ENCODE results near the gene PSMD3.
"Not testable (repeated sequence)": the region's sequence is repeated elsewhere in the genome, so short reads cannot be mapped to it uniquely, and the experiment has no call there.

Gene PSMD3

DNA sequence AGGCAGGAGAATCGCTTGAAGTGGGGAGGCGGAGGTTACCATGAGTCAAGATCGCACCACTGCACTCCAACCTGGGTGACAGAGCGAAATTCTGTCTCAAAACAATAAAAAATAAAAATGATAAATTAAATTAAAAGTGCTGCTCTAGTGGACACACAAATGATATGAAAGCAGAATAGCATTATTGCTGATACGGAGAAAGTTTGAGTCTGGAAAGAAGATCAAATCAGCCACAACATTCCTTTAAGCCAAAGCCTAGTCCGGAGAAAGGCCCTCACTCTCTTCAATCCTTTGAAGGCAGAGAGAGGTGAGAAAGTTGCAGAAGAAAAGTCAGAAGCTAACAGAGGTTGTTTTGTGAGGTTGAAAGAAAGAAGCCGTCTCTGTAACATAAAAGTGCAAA, 19.6 kb downstream of the PSMD3 start:
- no peak for DNase-seq

DNA sequence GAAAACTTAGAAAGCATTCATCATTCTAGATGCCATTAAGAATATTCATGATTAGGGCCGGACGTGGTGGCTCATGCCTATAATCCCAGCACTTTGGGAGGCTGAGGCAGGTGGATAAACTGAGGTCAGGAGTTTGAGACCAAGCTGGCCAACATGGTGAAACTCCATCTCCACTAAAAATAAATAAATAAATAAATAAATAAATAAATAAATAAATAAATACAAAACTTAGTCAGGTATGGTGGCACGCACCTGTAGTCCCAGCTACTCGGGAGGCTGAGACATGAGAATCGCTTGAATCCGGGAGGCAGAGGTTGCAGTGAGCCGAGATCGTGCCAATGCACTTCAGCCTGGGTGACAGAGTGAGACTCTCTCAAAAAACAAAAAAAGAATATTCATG, 20.7 kb downstream of the PSMD3 start:
- DNase-seq, result not testable (repeated sequence)

DNA sequence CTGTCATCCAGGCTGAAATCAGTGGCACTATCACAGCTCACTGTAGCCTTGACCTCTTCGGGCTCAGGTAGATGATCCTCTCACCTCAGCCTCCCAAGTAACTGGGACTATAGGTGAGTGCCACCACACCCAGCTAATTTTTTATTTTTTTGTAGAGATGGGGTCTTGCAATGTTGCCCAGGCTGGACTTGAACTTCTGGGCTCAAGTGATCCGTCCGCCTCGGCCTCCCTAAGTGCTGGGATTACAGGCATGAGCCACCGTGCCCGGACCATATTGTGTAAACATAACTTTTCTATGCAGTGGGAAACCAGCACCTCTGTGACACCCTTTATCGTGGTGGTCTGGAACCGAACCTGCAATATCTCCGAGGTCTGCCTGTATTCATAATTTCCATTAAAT, 23.5 kb downstream of the PSMD3 start:
- DNase-seq, result no peak

DNA sequence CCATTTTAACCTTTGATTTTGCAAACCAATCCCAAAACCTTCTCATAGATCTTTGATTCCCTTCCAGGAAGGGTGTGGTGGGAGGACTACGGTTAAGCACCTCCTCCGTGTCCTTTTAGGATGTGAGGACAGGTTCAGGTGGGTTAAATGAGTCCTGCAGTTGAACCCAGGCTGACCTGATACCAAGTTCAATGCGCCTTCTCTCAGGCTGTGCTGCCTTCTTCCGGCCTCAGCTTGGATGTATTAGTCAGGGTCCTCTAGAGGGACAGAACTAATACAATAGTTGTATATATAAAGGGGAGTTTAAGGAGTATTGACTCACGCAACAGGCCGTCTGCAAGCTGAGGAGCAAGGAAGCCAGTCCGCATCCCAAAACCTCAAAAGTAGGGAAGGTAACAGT, 24.1 kb downstream of the PSMD3 start:
- no peak for DNase-seq

DNA sequence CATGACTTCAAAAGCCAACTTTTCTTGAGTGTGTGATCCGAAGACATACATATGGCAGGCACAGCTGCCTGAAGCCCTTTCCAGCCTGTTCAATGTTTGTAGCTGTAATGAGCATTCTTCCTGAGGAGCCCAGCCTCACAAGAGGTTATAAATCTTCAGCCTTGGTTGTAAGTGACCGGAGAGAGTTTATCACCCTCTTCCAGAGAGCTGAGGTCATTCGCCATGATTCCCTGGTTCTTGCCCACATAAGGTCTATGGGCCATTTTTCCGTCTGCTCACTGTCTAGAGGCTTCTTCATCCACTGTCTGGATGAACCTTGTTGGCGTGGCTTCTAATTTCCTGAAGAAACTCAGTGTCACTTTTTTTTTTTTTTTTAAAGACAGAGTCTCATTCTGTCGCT, 24.9 kb downstream of the PSMD3 start:
- DNase-seq, result no peak

DNA sequence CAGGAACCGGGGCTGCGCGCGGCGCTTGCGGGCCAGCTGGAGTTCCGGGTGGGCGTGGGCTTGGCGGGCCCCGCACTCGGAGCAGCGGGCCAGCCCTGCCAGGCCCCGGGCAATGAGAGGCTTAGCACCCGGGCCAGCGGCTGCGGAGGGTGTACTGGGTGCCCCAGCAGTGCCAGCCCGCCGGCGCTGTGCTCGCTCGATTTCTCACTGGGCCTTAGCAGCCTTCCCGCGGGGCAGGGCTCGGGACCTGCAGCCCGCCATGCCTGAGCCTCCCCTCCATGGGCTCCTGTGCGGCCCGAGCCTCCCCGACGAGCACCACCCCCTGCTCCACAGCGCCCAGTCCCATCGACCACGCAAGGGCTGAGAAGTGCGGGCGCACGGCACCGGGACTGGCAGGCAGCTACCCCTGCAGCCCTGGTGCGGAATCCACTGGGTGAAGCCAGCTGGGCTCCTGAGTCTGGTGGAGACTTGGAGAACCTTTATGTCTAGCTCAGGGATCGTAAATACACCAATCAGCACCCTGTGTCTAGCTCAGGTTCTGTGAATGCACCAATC, 30.4 kb downstream of the PSMD3 start:
- DNase-seq, result not testable (repeated sequence)

DNA sequence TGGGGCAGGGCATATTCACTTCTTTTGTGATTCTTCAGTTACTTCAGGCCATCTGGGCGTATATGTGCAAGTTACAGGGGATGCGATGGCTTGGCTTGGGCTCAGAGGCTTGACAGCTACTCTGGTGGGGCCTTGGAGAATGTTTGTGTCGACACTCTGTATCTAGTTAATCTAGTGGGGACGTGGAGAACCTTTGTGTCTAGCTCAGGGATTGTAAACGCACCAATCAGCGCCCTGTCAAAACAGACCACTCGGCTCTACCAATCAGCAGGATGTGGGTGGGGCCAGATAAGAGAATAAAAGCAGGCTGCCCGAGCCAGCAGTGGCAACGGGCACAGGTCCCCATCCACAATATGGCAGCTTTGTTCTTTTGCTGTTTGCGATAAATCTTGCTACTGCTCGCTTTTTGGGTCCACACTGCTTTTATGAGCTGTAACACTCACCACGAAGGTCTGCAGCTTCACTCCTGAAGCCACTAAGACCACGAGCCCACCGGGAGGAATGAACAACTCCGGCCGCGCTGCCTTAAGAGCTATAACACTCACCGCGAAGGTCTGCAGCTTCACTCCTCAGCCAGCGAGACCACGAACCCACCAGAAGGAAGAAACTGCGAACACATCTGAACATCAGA, 31.5 kb downstream of the PSMD3 start:
- not testable (repeated sequence) for DNase-seq

DNA sequence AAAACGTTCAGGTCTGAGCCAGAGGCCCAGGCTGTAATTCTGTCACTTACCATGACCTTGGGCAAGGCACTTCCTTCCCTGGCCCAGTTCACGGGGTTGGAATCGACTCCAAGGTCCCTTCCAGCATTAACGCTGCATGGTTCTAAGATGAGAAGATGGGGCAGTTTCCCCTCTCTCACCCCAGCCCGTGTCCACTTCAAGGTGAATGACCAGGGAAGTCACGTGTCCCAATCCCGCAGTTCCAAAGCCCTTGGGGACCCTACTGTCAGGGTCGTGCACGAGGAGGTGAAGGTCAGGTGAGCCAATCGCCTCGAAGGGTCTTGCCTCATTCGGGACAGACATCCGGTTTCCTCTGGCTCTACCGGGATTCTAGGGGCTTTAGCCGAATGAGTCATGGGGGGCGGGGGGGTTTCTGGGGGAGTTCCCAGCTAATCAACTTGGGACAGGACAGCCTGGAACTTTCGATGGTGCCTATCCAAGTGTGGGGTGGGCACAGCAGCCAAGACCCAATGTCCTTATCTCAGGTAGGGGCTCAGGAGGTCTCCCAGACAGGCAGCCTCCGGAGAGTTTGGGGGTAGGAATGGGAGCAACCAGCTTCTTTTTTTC, 33.9 kb downstream of the PSMD3 start:
- no peak for DNase-seq

DNA sequence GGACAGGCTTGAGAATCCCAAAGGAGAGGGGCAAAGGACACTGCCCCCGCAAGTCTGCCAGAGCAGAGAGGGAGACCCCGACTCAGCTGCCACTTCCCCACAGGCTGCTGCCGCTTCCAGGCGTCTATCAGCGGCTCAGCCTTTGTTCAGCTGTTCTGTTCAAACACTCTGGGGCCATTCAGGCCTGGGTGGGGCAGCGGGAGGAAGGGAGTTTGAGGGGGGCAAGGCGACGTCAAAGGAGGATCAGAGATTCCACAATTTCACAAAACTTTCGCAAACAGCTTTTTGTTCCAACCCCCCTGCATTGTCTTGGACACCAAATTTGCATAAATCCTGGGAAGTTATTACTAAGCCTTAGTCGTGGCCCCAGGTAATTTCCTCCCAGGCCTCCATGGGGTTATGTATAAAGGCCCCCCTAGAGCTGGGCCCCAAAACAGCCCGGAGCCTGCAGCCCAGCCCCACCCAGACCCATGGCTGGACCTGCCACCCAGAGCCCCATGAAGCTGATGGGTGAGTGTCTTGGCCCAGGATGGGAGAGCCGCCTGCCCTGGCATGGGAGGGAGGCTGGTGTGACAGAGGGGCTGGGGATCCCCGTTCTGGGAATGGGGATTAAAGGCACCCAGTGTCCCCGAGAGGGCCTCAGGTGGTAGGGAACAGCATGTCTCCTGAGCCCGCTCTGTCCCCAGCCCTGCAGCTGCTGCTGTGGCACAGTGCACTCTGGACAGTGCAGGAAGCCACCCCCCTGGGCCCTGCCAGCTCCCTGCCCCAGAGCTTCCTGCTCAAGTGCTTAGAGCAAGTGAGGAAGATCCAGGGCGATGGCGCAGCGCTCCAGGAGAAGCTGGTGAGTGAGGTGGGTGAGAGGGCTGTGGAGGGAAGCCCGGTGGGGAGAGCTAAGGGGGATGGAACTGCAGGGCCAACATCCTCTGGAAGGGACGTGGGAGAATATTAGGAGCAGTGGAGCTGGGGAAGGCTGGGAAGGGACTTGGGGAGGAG, 34.7 kb downstream of the PSMD3 start, which contains the start of gene CSF3:
Gene CSF3, plus strand, starts transcription at position 436 of the 993 bp plus-strand sequence. Its CDS starts 35 bp downstream, at position 471.
- DNase-seq, result no peak

DNA sequence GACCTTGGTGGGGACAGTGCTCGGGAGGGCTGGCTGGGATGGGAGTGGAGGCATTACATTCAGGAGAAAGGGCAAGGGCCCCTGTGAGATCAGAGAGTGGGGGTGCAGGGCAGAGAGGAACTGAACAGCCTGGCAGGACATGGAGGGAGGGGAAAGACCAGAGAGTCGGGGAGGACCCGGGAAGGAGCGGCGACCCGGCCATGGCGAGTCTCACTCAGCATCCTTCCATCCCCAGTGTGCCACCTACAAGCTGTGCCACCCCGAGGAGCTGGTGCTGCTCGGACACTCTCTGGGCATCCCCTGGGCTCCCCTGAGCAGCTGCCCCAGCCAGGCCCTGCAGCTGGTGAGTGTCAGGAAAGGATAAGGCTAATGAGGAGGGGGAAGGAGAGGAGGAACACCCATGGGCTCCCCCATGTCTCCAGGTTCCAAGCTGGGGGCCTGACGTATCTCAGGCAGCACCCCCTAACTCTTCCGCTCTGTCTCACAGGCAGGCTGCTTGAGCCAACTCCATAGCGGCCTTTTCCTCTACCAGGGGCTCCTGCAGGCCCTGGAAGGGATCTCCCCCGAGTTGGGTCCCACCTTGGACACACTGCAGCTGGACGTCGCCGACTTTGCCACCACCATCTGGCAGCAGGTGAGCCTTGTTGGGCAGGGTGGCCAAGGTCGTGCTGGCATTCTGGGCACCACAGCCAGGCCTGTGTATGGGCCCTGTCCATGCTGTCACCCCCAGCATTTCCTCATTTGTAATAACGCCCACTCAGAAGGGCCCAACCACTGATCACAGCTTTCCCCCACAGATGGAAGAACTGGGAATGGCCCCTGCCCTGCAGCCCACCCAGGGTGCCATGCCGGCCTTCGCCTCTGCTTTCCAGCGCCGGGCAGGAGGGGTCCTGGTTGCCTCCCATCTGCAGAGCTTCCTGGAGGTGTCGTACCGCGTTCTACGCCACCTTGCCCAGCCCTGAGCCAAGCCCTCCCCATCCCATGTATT, 35.7 kb downstream of the PSMD3 start:
- no peak for DNase-seq

DNA sequence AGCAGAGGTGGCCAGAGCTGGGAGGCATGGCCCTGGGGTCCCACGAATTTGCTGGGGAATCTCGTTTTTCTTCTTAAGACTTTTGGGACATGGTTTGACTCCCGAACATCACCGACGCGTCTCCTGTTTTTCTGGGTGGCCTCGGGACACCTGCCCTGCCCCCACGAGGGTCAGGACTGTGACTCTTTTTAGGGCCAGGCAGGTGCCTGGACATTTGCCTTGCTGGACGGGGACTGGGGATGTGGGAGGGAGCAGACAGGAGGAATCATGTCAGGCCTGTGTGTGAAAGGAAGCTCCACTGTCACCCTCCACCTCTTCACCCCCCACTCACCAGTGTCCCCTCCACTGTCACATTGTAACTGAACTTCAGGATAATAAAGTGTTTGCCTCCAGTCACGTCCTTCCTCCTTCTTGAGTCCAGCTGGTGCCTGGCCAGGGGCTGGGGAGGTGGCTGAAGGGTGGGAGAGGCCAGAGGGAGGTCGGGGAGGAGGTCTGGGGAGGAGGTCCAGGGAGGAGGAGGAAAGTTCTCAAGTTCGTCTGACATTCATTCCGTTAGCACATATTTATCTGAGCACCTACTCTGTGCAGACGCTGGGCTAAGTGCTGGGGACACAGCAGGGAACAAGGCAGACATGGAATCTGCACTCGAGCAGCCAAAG, 36.9 kb downstream of the PSMD3 start:
- no peak for DNase-seq

DNA sequence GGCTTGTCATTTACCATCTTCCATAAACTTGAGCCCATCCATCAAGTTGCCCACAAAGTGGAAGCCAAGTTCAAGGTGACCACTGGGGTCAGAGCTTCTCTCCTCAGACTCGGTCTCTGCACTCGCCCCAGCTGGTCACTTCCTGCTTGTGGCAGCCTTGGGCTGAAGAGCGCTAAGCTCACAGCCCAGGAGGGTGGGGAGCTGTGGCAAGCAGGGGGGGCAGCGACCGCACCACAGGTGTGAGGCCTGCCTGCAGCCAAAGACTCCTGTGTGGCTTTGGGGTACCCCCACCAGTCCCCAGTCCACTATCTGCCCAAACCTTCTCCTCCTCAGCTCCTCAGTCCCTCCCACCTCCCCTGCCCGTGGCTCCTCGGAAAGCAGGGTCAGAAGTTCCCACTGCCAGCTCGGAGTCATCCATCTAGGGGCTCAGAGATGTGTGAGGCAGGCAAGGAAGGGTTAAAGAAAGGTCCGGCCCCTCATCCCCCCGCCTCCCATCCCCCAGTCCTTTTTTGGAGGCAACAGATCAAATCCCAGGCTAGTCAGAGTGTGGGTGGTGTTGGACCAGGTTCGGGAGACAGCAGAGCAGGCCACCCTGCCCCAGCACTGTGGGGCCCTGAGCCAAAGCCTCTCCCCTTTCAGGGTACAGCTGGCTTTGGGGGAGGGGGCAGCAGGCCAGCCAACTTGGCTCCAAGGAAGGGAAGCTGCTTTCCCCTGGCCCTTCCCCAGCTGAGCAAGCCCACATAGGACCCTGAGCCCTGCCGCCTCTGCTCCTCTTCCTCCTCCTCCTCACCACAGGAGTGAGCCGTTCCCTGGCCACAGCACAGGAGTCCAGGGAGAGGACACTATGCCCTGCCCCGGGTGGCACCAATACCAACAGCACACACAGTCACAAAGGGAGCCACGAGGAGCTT, 37.9 kb downstream of the PSMD3 start:
- no peak for DNase-seq

DNA sequence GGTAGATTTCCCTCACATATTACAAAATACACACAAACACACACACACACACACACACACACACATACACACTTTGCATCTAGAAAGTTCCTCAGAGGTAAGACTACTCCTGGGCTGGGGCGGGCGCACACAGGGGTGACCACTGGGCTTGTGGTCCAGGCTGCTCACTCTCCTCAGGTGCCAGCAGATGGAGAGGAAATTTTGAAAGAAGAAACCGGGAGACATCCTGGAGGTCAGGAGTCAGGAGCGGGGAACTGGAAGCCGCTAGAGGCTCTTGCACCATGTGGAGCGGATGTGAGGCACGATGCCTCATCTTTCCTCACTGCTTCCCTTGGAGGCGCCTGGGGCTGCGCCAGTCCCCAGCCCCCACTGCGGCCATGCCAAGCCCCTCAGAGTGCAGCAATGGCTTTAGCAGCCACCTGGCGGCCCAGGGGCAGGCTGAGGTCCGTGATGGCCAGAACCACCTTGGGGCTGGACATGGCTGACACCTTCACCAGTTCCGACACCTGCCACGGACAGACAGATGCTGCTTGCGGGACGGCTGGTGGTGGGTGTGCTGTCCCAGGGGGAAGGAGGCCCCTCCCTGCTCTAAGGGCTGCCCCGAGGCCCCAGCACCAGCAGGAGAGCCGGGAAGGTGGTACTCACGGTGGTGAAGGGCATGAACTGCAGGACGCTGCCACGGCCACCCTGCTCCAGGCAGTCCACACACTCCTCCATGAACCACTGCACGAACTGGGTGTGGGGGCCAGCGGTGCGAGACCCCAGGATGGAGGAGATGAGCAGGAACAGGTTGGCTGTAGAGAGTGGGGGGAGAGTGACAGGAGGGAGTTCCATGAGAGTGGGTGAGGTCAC, 38.8 kb downstream of the PSMD3 start:
- no peak for DNase-seq

DNA sequence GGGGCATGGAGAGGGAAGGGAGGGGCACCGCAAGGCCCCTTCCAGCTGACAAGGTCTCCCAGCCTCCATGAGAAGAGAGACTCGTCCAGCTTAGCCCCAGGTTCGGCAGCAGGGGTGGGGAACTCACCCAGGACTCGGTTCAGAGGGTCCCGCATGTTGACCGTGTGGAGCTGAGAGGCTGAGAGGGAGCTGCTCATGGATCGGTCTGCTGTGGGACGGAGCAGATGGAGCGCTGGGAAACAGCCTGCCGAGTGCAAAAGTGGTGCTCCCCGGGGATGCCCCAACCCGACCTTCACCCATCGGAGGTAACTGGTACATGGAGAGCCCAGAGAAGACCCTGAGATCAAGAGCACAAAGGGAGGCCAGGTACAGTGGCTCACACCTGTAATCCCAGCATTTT, 39.5 kb downstream of the PSMD3 start:
- DNase-seq, result no peak

DNA sequence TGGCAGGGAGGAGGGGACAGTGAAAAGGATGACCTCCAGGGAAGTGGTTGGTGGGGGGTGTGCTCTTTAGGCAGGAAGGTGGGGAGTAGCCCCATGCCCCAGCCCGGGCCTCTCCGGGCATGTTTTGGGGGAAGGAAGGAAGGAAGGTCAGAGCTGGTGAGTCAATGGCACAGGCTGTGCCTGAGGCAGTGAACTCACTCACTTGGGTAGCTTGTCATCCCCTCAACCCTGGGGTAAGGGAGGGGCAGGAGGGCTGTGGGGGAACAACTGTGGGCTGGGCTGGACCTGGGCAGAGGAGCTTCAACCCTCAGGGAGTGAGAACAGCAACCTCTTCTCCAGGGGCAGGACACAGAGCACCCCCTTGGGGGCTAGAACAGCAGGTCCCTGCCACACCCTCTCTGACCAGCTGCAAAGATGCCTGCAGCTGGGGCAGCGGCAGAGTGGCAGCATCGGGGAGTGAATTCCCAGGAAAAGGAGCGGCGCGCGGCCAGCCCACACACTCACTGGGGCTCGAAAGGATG, 40.9 kb downstream of the PSMD3 start:
- DNase-seq, result no peak

DNA sequence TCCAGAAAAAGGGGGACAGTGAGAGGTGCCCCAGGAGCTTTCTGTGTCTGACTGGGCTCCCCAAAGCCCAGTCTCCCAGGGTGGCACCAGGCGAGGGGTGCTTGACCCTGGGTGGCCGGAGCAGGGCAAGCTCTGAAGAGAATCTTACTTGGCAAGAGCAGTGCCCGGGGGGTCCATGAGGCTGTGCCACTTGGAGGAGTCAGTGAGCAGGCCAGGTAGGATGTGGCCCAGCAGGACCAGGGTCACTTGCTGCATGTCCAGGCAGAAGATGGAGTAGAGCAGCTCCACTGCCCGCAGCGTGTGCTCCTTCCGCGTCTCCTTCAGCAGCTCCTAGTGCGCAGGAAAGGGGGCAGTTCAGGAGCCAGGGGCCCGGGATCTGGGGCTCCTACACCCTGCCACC, 41.9 kb downstream of the PSMD3 start:
- no peak for DNase-seq

DNA sequence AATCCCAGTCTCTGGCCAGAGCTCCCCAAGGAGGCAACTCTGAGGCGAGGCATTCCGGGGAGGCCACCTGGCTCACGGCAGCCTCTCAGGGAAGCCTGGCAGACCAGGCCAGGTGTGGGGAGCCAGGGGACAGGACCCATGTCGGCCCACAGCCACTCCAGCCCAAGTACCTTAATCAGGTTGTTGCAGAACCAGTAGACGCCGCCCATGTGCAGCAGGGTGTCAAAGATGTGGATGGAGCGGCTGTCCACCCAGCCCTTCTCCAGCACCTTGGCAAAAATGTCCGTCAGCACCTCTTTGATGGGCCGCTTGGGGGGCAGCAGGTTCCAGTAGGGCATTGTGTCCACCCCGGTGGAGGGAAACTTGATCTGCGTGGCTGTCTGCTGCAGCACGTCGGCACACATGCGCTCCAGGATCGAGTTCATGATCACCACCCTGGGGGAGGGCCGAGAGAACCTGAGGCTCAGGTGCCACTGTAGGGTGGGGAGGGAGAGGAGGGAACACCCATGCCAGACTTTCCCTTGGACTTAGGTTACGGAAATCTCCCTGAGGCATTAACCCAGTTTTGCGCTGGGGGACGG, 42.4 kb downstream of the PSMD3 start:
- DNase-seq, result no peak

DNA sequence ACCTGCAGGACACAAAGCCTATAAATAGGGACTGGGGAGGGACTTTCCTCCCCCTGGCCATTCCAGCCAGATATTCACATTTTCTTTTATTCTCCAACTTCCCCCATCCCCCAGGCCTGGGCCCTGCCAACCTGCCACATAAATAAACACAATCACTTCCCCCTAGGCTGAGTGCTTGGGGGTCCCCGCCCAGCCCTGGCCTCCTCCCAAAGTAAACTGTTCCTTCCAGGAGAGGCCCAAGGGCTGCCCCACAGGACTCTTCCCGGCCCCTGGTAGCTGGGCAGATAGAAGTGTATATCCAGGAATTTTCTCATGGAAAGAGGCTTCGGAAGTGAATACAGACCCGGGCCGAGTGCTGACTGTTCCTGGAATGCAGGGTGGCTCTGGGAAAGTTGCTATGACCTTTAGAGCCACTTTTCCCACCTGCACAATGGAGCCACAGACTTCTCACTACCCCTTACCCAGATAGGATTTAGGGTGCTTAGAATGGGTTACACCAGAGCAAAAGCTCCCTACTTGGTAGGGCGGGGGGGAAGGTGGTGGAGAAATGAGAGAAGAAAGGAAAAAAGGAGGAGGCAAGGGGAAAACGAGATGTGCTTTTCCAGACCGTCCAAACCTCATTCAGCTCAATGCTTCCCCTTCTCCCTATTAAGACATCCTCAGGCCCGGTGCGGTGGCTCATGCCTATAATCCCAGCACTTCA, 43.1 kb downstream of the PSMD3 start:
- DNase-seq, result no peak
